ENCODE results near the gene L1CAM.

Gene L1CAM

DNA sequence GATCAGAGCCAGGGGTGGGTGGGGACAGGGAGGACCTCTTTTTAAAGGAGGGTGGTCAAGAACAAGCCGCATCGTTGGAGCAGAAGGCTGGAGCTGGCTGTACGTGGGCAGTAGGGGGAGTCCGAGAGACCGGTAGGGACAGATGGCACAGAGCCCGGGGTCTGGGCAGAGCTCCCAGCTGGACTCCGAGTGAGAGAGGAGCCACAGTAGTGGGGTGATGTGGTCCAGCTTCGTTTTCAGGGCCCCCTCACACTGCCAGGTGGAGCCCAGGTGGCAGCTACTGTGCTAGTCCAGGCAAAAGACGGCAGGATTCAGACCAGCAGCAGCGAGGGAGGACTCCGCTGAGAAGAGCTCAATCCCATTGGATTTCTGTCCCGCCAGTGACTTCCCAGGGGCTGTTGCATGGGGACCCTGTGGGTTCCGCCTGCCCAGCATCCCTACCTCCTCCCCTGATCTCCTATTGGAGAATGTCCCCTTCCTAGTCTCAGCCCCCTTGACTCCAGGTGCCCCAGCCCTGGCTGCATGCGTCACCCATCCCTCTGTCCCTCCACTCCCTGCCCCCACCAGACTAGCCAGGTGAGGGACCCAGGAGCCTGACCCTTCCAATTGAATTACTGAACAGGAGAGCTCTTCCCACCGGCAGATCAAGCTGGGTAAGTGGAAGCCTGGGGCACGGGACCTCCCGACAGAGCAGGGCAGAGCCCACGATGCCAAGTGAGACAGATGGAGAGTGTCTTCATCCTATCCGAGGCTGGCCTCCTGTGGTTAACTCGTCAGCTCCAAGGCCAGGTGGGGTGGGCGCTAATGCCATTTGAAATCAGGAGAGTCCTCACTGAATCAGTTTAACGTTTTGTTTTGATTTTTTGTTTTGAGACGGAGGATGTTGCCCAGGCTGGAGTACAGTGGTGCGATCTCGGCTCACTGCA lies 37.2 kb upstream of the L1CAM start:
- DNase-seq, result peak; percentile 26

DNA sequence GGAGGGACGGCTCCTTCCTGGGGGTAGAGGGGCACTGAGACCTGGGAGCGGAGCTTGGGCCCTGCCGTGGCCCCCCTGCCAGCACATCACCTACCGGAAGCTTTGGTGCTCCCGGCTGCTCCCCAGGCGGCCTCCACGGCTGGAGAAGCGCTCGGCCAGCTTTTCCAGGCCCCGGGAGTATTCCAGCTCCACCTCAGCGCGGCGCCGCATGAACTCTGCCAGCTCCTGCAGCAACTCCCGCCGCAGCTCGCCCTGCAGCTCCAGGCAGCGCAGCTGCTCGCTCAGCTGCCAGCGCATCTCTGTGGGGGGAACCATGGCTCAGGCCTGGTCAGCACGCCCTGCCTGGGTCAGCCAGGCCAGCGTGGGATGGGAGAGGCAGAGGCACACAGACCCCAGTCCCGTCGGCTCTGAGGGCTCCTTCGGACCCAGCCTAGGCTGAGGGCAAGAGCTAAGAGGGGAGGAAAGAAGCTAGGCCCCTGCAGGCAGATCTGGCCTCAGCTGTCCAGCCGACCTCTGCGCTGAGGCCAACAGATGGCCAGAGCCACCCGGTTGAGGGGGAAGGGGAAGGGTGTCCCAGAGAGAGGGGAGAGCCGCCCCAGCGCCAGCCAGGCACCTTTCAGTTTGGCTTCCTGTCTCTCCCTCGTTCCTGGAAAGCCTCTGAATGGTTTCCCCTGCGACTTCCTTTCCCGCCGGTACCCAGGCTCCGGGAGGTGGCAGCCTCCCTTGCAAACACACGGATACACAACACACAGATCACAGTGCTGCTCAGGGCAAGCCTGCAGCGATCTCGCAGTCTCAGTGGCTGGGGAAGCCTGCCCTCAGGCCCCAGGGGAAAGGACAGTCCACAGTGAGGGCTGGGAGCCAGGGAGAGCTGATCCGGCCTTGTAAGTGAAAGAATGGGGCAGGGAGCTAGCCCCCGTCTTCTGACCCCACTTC lies 35.8 kb upstream of the L1CAM start:
- no peak for DNase-seq

DNA sequence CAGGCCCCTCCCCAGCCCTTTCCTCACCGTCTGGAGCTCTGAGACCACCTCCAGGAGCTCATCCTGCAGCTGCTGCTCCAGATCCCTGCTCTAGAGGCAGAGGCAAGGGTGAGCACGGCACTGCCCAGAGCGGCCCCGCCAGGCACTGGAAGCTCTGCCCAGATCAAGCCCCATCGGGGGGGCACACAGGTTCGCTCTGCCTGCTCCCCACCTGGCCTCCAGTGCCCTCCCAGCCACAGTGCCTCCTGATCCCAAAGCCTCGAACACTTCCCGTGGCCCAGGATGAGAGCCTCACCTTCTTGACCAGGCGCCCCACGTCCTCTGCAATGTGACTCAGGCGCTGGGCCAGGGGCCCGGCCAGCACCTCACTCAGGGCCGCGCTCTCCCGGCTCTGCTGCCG lies 35.1 kb upstream of the L1CAM start:
- no peak for DNase-seq

DNA sequence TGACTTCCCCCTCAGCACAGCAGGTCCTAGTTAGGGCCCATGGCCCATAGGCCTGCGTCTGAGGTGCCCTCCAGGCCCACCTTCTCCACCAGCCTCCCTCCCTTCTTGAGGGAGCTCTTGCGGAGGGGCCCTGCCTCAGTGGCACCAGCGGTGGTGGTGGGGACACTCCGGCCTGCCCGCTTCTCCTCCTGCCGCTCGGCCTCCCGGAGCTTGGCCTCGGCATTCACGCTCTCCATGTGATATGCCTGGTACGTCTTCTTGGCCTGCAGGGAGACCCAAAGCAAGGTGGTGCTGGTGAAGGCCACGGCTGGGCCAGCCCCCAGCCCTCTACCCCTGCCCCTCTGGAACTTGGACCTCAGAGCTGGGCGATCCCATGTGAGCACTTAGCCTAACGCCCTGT lies 34.6 kb upstream of the L1CAM start:
- DNase-seq, result no peak

DNA sequence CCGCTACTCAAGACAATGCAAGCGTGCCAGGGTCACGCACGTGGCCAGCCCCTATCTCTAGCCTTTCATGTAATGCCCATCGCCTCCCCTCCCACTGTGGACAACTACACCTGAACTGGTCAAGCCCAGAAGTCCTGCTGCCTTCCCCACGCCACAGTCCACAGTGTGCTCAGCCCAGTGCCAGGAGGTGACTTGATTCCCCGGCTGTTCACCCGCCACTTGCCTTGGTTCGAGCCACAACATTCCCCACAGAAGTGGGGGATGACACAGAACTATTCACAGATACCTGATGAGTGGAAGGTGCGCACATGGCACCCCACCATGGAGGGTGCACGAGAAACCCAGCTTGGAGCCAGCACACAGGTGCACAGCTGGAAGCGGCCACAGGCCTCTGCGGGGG lies 33.3 kb upstream of the L1CAM start:
- DNase-seq, result no peak

DNA sequence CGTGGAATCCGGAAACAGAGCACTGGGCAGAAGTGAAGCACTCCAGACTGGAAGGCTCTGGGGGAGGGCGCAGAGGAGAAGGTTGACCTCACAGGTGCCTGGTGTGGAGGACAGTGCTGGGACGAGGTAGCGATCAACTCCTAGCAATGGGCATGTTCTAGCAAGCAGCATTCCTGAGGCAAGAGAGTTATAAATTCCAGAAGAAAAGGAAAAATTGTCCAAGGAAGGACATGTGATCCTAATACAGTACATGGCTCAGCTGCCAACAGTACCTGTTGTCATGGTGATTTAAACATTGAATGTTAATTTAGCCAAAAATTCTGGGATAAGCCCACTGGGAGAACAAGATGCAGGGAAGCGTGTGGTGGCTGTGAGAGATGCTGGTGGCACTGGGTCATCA lies 31.9 kb upstream of the L1CAM start:
- no peak for DNase-seq

DNA sequence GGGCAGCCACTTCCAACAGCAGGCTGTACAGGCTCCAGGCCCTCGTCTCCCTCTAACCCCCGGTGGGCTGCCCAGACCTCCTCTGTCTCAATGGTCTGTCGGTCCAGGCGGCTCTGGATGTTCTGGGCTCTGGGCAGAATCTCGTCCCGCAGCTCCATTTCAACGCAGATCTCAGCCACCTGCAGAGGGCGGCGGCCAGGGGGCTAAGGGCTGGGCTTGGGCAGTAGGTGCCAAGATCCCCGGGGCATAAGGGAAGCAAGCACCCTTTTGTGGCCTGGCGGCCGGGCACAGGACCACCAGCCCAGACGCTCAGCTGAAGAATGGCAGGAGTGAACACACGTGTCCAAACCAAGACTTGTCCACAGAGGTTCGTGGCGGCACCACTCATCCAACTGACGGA lies 27.7 kb upstream of the L1CAM start:
- no peak for DNase-seq

DNA sequence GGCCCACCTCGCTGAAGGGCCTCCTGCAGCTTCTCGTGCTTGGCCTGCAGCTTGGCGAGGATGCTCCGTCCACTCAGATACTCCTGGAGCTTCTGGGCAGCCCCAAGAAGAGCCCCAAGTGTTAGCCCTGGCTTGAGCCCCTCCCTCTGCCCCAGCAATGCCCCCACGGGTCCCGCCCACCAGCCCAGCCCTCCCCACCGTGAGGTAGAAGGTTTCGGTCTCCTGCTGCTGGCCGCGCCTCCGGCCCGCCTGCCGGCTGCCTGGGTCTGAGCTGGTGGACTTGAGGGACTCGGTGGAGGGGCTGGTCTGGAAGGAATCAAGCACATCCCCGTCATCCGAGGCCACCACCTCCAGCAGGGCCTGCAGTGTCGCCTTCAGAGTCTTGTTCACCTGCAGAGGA lies 27.2 kb upstream of the L1CAM start:
- DNase-seq, result no peak

DNA sequence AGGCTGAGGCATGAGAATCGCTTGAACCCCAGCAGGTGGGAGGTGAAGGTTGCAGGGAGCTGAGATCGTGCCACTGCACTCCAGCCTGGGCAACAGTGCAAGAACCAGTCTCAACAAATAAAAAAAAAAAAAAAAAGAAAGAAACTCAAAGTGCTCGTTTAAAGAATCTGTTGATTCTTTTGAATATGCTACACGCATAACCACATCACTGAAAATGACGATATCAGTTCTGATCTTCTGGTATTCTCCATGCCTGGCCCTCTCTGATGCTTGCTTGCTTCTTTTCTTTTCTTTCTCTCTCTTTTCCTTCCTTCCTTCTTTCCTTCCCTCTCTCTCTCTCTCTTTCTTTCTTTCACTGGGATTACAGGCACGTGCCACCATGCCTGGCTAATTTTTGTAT lies 25.8 kb upstream of the L1CAM start:
- no peak for DNase-seq

DNA sequence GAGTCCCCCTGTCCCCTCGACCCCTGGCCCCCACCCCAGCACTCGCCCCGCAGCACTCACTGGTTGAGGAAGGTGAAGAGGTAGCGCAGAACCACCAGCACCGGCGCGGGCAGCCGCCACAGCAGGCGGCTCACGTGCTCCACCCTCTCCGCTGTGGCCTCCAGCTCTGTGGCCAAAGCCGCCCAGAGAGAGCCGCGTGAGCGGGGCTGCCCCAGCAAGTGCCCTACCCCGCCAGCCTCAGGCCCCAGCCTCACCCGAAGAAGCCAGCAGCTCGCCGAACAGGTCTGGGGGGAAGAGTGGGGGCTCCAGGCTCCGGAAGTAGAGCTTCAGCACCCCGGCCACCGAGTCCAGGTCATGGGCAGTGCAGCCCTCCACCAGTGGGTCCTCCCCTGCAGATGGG lies 24.5 kb upstream of the L1CAM start:
- no peak for DNase-seq

DNA sequence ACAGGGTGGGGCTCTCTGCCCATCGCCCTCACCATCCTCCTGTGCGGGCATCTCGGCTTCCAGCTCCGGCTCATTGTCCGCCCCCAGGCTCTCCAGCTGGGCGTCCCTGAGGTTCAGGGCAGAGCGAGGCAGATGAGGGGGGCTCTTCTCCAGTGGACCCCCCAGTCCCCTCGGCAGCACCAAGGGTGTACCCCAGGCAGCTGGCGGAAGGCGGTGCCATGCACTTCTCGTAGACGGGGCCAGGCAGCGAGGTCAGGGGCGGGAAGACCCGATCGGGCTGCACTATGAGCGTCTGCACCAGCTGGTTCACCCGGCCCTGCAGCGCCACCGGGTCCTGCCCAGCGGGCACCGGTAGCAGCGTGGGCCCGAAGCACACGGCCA lies 24.0 kb upstream of the L1CAM start:
- DNase-seq, result no peak

DNA sequence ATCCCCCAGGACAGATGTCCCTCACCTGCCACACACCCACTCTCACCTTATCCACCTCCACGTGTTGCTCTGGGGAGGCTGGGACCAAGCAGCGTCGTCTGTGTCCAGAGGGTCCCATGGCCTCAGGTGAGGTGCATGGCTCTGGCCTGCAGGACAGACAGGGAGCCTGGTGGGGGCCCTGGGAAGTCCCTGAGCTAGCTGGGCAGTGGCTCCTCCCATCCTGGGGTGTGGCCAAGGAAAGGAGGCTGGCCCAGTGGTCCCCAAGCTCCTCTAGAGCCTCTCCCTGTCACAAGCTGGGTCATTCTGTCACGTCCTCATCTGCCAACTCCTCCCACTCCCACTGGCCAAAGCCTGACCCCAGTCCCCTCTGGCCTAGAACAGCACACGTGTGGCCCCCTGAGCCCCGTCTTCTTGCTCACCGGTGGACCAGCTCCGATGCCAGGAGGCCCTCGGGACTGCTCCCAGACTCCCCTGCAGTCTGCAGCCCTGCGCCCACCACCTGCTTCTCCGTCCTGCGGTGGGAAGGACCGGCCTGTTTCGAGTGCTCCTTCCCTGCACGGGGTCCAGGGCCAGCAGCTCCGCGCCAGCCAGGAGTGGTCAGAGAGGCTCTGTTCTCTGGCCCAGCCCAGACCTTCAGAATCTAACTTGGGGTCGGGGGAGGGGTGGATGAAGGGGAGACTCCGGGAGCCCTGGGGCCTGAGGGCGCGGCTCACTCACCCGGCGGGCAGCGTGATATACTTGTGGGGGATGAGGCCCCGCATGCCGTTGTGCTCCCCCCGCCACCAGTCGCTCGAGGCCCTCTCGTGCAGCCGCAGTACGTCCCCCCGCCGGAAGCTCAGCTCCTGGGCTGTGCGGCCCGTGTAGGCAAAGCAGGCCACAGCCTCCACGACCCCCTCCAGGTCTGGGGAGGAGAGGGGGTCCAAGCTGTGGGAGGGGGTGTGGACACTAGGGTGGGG lies 23.3 kb upstream of the L1CAM start:
- no peak for DNase-seq

DNA sequence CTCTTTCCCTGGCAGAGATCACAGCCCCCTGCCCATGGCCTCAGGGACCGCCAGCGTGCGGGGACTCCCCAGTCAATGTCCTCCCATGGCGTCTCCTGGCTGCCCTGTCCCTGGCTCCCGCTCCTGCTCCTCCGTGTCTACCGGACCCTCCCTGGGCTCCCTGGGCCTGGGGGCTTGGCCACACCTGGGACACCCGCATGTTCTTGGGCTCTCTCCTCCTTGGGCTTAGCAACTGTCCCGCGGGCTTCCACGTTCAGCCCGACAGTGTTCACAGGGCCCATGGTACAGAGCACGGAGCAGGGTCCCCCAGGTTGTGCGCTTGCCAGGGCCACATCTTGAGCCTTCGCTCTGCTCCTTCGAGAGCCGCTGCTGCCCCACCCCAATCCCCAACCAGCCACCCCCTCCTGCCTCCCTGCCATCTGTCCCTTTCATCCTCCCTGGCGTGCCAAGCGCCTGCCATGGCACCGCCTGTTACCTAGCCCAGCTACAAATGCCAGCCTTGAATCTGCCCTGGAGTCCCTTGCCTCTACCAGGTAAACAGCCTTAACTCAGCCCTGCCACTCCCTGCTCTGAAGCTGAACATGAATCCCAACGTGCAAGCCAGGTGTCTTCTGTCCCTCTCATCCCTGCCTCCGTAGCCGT lies 22.4 kb upstream of the L1CAM start:
- no peak for DNase-seq

DNA sequence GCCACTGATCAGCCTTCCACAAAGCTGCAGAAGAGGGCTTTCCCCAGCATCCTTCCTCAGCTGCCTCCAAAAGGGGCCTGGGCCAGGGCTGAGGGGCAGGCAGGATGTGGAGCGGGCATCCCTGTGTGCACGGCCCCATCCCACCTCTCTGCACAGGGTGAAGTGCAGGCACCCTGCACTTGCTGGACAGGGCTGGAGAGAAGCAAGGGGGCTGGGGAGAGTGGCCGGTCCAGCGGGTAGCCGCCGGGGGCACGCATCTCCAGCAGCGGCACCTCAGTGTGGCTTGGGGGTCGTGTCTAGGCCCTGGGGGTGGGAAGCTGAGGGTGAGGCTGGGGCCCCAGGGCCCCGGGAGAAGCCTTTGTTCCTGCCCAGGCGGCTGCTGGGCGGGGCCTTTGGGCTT lies 21.5 kb upstream of the L1CAM start:
- DNase-seq, result no peak

DNA sequence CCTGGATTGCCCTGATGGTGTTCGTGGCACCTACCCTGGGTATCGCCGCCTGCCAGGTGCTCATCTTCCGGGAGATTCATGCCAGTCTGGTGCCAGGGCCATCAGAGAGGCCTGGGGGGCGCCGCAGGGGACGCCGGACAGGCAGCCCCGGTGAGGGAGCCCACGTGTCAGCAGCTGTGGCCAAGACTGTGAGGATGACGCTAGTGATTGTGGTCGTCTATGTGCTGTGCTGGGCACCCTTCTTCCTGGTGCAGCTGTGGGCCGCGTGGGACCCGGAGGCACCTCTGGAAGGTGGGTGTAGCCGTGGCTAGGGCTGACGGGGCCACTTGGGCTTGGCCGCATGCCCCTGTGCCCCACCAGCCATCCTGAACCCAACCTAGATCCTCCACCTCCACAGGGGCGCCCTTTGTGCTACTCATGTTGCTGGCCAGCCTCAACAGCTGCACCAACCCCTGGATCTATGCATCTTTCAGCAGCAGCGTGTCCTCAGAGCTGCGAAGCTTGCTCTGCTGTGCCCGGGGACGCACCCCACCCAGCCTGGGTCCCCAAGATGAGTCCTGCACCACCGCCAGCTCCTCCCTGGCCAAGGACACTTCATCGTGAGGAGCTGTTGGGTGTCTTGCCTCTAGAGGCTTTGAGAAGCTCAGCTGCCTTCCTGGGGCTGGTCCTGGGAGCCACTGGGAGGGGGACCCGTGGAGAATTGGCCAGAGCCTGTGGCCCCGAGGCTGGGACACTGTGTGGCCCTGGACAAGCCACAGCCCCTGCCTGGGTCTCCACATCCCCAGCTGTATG lies 20.3 kb upstream of the L1CAM start:
- DNase-seq, result no peak

DNA sequence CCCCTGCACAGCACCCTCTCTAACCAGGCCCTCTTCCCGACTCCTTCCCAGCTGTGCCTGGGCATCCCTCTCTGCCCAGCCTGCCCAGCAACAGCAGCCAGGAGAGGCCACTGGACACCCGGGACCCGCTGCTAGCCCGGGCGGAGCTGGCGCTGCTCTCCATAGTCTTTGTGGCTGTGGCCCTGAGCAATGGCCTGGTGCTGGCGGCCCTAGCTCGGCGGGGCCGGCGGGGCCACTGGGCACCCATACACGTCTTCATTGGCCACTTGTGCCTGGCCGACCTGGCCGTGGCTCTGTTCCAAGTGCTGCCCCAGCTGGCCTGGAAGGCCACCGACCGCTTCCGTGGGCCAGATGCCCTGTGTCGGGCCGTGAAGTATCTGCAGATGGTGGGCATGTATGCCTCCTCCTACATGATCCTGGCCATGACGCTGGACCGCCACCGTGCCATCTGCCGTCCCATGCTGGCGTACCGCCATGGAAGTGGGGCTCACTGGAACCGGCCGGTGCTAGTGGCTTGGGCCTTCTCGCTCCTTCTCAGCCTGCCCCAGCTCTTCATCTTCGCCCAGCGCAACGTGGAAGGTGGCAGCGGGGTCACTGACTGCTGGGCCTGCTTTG lies 19.6 kb upstream of the L1CAM start:
- no peak for DNase-seq

DNA sequence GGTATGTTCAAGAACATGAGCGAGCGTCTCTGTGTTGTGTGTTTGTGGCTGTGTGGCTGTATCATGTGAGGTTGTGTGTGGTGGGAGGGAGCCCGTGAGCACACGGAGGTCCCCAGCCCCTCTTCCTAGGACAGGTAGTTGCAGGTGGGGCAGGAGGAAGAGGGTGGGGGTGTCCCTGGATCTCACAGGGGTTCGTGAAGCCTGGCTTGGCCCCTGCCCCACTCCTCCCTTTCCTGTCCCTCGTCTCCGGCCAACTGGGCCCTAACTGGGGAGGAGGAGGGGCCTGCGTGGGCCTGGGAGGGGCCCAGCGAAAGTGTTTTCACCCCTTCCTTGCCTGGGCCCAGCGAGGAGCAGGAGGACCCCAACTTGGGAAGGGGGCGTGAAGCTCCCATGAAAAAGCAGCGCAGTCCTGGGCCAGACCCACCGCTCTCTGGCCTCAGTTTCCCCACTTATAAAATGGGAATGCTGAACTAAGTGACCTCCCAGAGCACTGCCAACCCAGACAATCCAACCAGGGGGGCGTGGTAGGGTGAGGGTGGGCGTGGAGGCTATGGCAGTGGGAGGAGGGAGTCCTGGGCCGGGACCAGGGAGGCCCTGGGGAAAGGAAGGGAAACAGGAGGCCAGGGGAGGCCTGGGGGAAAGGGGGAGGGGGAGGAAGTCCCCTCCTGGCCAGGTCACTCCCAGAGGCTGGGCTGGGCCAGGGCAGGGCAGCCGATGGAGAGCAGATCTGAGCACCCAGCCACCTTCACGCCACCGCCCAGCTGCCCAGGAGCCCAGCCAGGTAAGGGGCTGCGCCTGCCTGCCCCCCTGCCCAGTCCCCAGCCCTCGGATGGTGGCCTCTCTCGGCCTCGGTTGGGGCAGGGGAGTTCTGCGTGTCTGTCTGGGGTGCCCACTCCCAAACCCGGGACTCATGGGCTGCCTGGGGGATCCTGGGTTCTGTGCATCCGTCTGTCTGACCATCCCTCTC lies 18.3 kb upstream of the L1CAM start, which contains the start of gene AVPR2:
AVPR2 (plus strand) TSS at position 683 of the 967 bp plus-strand sequence. CDS start 473 bp downstream, outside the sequence.
- no peak for DNase-seq

DNA sequence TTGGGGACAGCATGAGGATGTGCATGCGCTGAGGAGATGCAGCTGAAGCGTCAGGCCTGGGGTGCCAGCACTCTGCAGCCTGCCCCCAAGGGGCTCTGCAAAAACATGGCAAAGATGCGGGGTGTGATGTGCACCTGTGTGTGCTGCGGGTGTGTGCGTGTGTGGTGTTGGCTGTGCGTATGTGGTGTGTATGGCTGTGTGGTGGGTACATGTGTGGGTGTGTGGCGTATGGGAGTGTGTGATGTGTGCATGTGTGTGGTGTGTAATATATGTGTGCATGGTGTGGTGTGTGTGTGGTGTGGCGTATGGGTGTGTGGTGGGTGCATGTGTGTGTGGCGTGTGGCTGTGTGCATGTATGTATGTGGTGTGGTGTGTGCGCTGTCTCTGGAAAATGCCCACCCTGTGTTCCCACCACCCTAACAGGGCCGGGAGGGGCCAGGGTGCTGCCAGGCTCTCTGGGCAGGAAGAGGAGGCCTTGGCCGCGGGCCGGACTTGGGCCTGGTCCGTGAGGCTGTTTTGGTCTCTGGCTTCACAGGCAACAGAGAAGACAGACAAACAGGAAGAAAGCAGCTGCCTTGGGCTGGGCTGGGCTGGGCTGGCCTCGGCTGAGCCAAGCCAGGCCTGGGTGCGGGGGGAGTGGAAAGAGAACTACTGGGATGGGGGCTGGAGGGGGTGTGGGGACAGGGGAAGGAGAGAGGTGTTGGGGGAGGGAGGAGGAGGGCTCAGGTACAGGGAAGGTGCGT lies 17.4 kb upstream of the L1CAM start:
- no peak for DNase-seq

DNA sequence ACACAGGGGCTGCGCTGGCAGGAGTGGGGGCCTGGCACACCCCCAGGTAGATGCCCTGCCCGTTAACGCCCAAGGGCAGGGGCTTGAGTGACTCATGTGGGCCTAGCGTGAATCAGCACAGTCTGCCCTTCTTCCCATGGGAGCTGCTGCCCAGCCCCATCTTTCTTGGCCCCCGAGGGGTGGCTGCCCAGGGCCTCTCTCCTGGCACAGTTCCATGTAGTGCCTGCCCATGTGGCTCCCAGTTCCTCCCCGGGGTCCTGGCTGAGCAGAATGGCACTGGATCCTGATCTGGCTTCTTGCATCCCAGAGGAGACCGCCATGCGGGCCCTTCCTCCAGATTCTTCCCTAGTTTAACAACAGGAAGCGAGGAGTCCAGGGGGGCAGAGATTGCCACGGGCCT lies 16.4 kb upstream of the L1CAM start:
- no peak for DNase-seq
